Tibial nerve (tissue), 4 donors: ENCODE data around the gene USE1. TPM values are rescaled to one million over a fixed set of nuclear protein-coding genes. Genes with fewer than 3 reads are reported as not detected.
A peak's percentile ranks its signal among the peaks of the same experiment; 100 is the strongest.

ENCODE experiments used
- DNase-seq, 2 donors: peaks; one replicate each; pipeline ENCODE4 v3.0.0-alpha.2; 2019; ENCODE audit warnings: low spot score in 2 of 2
- H3K27ac ChIP-seq, 4 donors: fragments of 200-600 bp; sonication (generic) in 3 of 4; one replicate each; pipeline ENCODE4 v1.5.1; 2017 to 2019; ENCODE audit warnings: mild to moderate bottlenecking in 1 of 4
- H3K27me3 ChIP-seq, 2 donors: fragments of 200-600 bp; sonication (generic) in 1 of 2; one replicate each; pipeline versions ENCODE4 v1.5.1 to v1.6.0; 2017 to 2019
- H3K36me3 ChIP-seq, 3 donors: fragments of 200-600 bp; sonication (generic); one replicate each; pipeline ENCODE4 v1.5.1; 2018 to 2019
- H3K4me1 ChIP-seq, 4 donors: fragments of 200-600 bp; sonication (generic) in 3 of 4; one replicate each; pipeline ENCODE4 v1.5.1; 2017 to 2019
- H3K4me3 ChIP-seq, 4 donors: fragments of 200-600 bp; sonication (generic) in 3 of 4; one replicate each; pipeline ENCODE4 v1.5.1; 2017 to 2019; ENCODE audit warnings: mild to moderate bottlenecking in 1 of 4, moderate library complexity in 1 of 4
- H3K9me3 ChIP-seq, 4 donors: fragments of 200-600 bp; sonication (generic) in 3 of 4; one replicate each; pipeline ENCODE4 v1.5.1; 2017 to 2019
- CTCF ChIP-seq, 5 experiments: fragments of 200-600 bp in 3 of 5; fragments of 450-650 bp in 2 of 5; sonication (generic) in 3 of 5; IDR thresholded peaks; one replicate each; pipeline ENCODE4 v1.5.1; 2016 to 2019; ENCODE audit warnings: antibody characterized with exemption in 5 of 5, mild to moderate bottlenecking in 3 of 5, moderate library complexity in 2 of 5
- EP300 ChIP-seq, 2 donors: sonication (generic); formaldehyde crosslinking; IDR thresholded peaks; one replicate each; pipeline ENCODE4 v1.6.1; 2017; ENCODE audit warnings: antibody characterized with exemption in 2 of 2, mild to moderate bottlenecking in 1 of 2
- POLR2A ChIP-seq, 2 donors: fragments of 450-650 bp; IDR thresholded peaks; one replicate each; pipeline ENCODE4 v1.6.1; 2017; ENCODE audit warnings: antibody characterized with exemption in 2 of 2, mild to moderate bottlenecking in 2 of 2, moderate library complexity in 2 of 2
- WGBS, 2 donors: methylation state at CpG; one replicate each; pipeline ENCODE4 v1.1.5; 2018; 5-methylcytosine and 5-hydroxymethylcytosine counted together
- total RNA-seq, 4 donors: library from RNA; depleted of rRNA; stranded (reverse); fragments of >200 nt; gene quantifications; one replicate each; pipeline ENCODE4 v1.1.0, GENCODE V29; 2016

The USE1 gene
- total RNA-seq, 4 donors from 2014 or later = 17.4 to 50.0 (median 28.0) TPM

DNA sequence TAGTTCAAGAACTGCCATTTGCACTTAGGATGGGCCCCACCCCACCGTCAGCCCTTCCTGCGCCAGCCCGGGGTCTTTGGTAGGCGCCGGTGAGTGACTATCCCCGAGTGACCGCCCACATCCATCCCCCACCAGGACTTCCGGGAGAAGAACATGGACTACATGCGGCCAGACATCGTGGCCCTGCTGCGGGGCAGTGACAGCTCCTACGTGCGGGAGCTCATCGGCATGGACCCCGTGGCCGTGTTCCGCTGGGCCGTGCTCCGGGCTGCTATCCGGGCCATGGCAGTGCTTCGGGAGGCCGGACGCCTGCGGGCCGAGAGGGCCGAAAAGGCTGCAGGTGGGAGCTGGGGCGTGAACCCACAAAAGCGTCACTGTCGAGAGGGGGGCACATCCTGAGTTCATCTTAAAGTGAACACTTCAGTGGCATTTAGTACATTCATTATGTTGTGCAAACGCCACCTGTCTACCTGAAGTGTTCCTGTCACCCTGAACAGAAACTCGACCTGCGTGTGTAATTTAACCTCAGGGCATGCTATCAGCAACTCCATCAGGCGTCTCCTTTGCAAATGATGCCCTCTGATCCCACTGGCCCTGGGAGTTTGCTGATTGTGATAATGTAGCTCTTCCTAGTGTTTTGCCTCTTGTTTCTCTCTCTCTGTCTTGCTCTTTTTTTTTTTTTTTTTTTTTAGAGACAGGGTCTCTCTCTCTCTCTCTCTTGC lies 42.4 kb upstream of the USE1 start:
- H3K36me3 ChIP-seq = peaks cover 8 to 100% (median 12%) of the 10 kb centered on the region in 3 donors
- TF ChIP-seq CTCF (IDR thresholded peaks at IDR 0.05) (no peak), POLR2A (IDR thresholded peaks at IDR 0.05) (no peak), EP300 (IDR thresholded peaks at IDR 0.05) (no peak)
- WGBS, 2 donors = 87 to 94% methylated on average over 21 to 27 of the region's 33 CpGs
- H3K4me3 ChIP-seq = no peak overlapping the region
- no peaks in the 10 kb centered on the region for H3K4me1 ChIP-seq
- no peak overlapping the region for H3K27ac ChIP-seq
- no peaks in the 10 kb centered on the region for H3K9me3 ChIP-seq
- DNase-seq = no peak
- H3K27me3 ChIP-seq = no peaks in the 10 kb centered on the region

GRCh38 chr19:17178291-17178690 lies 36.9 kb upstream of the USE1 start:
- 88 to 94% methylated on average over 10 of the region's 10 CpGs for WGBS, 2 donors
- TF ChIP-seq EP300 (IDR thresholded peaks at IDR 0.05) (no peak), CTCF (IDR thresholded peaks at IDR 0.05) (no peak), POLR2A (IDR thresholded peaks at IDR 0.05) (no peak)
- H3K4me1 ChIP-seq = no peaks in the 10 kb centered on the region

GRCh38 chr19:17180997-17181702 lies 34.0 kb upstream of the USE1 start:
- Histone ChIP-seq H3K9me3 (no peaks in the 10 kb centered on the region), H3K36me3 (peaks cover 0 to 95% (median 4%) of the 10 kb centered on the region in 3 donors), H3K4me3 (no peak overlapping the region), H3K27me3 (no peaks in the 10 kb centered on the region), H3K4me1 (no peaks in the 10 kb centered on the region), H3K27ac (no peak overlapping the region)
- DNase-seq = no peak
- WGBS, 2 donors = 65 to 69% methylated on average over 22 of the region's 22 CpGs
- no peak for TF ChIP-seq CTCF (IDR thresholded peaks at IDR 0.05)
- no peak for TF ChIP-seq EP300 (IDR thresholded peaks at IDR 0.05)
- no peak for TF ChIP-seq POLR2A (IDR thresholded peaks at IDR 0.05)

More at GRCh38 chr19:17178291-17178690, 36.9 kb upstream of the USE1 start:
- H3K9me3 ChIP-seq = no peaks in the 10 kb centered on the region
- no peaks in the 10 kb centered on the region for H3K27me3 ChIP-seq
- H3K27ac ChIP-seq = no peak overlapping the region
- H3K4me3 ChIP-seq = no peak overlapping the region
- DNase-seq = no peak
- H3K36me3 ChIP-seq = peaks cover 0 to 96% (median 0%) of the 10 kb centered on the region in 3 donors

- no peaks in the 10 kb centered on the region for H3K9me3 ChIP-seq
- TF ChIP-seq CTCF (IDR thresholded peaks at IDR 0.05) (no peak), POLR2A (IDR thresholded peaks at IDR 0.05) (no peak), EP300 (IDR thresholded peaks at IDR 0.05) (no peak)
- H3K27ac ChIP-seq = peak overlapping the region in 1 of 4 donors; percentile 37
- DNase-seq = no peak
- no peaks in the 10 kb centered on the region for H3K4me1 ChIP-seq
- no peaks in the 10 kb centered on the region for H3K27me3 ChIP-seq
- peaks cover 3 to 95% (median 20%) of the 10 kb centered on the region in 3 donors for H3K36me3 ChIP-seq
- no peak overlapping the region for H3K4me3 ChIP-seq
- 81 to 90% methylated on average over 14 of the region's 14 CpGs for WGBS, 2 donors
Measured at GRCh38 chr19:17183271-17183761, 31.8 kb upstream of the USE1 start.

DNA sequence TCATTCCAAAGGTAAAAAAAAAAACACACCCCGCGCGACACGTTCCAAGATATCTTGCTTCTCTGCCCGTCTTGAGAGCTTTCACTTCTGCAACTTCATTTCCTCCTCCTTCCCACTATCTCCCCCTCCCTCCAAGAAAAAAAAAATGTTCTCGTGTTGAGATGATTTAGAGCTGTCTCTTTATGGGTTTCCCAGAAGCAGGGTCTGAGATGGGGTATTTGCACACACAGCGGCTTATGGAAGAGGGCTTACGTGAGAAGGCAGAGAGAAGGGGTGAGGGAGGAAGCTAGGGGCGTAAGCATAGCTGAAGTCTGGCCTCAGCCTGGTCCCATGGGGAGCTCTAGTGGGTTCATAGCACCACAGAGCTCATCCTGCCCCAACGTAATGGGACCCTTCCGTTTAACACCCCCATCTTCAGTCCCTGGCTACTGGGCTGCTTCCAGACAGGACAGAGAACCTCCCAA lies 31.3 kb upstream of the USE1 start:
- Histone ChIP-seq H3K9me3 (no peaks in the 10 kb centered on the region), H3K27ac (peak overlapping the region in 1 of 4 donors; percentile 37), H3K27me3 (no peaks in the 10 kb centered on the region), H3K36me3 (peaks cover 3 to 96% (median 21%) of the 10 kb centered on the region in 3 donors), H3K4me3 (peak overlapping the region in 1 of 4 donors; percentile 15), H3K4me1 (no peaks in the 10 kb centered on the region)
- no peak for DNase-seq
- 68 to 70% methylated on average over 11 of the region's 11 CpGs for WGBS, 2 donors
- TF ChIP-seq EP300 (IDR thresholded peaks at IDR 0.05) = no peak
- TF ChIP-seq POLR2A (IDR thresholded peaks at IDR 0.05) = no peak
- TF ChIP-seq CTCF (IDR thresholded peaks at IDR 0.05) = no peak
